GM12874 (cell line): ENCODE measurements around the gene ATF6.

Source experiments
- TF ChIP-seq, protein P1 (sequence below): IDR thresholded peaks from 2 replicates; pipeline ENCODE4 v1.5.1; 2011; ENCODE audit warnings: low read depth, mild to moderate bottlenecking, control low read depth, low read length, moderate library complexity; ENCODE audit not compliant: insufficient read depth

Gene ATF6

DNA sequence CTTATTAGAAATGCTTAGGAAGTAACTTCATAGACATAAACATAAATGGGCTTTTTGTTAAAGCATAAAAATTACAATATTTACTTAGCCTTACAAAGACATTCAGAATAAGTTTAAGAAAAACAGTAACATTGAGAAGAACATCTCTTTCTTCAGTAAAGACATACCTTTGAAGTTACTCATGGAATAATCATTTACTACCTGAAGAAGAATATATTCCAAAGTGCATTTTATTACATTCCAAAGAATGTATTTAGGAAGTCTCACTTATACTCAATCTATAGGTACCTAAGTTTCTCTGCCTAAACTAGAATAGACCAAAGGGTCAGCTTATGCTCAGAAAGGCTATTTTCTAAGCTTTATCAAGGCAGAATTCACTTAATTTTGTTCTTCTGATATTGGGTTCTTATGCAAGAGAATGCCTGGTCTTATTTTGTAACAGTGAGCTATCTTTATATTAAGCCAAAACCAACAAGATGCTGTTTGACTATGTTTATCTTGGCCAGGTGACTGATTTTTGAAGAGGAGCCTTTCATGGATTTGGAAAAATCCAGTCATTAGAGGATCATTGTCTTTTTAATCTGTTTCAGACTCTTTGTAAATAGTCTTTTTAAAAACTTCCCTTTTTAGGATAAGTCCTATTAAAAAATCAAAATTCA is 147.5 kb downstream of the ATF6 start:
- TF ChIP-seq, protein P1, sequence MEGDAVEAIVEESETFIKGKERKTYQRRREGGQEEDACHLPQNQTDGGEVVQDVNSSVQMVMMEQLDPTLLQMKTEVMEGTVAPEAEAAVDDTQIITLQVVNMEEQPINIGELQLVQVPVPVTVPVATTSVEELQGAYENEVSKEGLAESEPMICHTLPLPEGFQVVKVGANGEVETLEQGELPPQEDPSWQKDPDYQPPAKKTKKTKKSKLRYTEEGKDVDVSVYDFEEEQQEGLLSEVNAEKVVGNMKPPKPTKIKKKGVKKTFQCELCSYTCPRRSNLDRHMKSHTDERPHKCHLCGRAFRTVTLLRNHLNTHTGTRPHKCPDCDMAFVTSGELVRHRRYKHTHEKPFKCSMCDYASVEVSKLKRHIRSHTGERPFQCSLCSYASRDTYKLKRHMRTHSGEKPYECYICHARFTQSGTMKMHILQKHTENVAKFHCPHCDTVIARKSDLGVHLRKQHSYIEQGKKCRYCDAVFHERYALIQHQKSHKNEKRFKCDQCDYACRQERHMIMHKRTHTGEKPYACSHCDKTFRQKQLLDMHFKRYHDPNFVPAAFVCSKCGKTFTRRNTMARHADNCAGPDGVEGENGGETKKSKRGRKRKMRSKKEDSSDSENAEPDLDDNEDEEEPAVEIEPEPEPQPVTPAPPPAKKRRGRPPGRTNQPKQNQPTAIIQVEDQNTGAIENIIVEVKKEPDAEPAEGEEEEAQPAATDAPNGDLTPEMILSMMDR = no peak

DNA sequence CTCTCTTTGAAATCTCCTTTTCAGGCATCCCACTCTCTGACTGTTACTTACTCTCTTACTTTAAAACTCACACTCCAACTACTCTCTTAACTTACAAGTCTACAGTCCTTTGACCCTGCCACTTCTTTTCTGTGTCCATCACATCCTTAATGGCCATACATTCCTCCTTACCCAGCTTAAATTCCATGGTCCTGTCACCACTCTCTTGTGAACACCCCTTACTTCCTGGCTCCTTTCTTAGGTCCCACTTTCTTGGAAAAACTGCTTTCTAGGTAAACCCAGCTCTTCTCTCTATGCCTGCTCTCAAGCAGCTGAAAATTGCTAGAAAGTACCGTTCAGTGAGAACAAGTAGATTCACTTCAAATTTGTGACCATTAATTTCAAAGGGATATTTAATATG is 148.5 kb downstream of the ATF6 start:
- TF ChIP-seq, protein P1 = no peak

DNA sequence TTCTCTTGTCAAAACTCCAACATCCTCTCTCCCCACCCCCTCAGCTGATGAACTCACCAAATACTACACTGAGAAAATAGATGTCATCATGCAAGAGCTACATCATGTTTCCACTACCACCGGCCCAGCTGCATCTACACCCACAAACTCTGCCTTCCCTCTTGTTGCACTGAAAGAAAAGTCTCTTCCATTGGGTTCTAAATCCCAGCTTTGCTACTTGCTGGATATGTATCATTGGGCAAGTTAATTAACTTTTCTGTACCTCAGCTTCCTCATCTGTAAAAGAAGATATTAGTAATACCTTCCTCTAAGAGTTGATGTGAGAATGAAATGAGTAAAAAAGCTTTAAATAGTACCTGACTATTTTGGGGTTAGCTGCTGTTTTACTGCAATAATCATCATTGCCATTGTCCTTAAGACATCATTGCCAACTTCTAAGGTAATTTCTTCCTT is 149.0 kb downstream of the ATF6 start:
- TF ChIP-seq, protein P1 = no peak

DNA sequence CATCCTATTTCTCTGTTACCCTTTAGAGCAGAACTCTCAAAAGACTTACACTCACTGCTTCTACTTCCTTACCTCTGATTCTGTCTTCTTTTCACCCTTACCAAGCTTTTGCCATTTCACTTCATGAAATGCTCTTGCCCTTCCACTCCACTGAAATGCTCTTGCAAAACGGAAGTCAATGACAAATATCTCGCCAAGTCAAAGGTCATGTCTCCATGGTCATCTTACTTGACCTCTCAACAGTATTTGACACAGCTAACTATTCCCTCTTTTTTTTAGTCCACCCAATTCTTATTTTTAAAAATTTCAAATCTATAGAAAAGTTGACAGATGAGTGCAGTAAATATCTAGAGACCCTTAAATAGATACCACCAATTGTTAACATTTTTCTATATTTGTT is 149.9 kb downstream of the ATF6 start:
- TF ChIP-seq, protein P1 = no peak

DNA sequence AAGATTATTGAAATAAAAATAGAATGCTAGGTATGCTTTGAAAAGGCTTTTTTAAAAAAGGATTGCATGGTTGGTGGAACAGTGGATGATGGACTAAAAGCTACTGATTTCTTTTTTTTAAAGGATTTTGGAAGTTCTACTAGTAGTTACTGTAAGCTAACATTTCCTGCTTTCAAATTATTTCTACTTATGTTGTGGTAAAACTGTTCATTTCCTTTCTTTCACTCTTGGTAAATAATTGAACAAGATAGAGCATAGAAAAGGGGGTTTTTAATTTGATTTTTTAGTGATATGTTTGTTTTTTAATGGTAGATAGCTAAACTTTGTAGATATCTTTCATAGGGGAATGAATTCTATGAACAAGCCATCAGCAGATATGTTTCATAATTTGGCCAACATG is 153.1 kb downstream of the ATF6 start:
- TF ChIP-seq, protein P1 = no peak

DNA sequence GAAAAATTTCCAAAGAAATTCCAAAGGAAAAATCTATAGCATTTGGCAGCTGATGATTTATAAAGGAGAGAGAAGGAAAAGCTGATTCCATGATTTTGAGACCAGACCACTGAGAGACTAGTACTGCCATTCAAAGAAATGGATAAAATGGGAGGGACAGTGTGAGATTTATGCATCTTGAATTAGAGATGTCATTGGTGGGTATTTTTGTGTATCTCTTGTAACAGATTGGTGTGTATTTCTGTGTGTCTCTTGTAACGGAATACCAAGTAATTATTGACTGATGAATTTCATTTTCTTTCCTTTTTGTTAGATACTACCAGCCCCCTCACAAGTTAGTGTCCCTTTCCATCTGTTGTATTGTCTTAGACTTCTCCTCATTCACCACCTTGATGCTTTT is 155.4 kb downstream of the ATF6 start:
- TF ChIP-seq, protein P1 = no peak

DNA sequence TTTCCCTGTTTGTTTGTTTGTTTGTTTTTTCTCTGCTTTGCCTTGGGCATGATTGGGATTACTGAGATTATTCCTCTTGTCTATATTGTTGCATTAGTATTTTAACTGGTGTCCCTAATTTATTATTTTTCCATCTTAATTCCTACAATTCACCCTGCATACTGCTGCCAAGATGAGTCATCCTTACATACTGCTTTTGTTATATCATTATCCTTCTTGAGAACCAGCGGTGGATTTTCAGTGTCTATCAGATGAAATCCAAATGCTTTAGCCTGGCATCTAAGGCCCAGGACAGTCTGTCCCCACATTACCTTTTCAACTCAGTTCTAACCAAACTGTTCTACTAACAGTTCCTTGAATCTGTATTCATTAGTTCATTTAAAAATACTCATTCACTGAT is 155.9 kb downstream of the ATF6 start:
- TF ChIP-seq, protein P1 = no peak
